NCI-H2081 (cell line): Measurements from ENCODE around the gene NCAPD2.
"Not testable (repeated sequence)": the region's sequence is repeated elsewhere in the genome, so short reads cannot be mapped to it uniquely, and the experiment has no call there.

Source experiments
- DNase-seq, 2 experiments: peaks; one replicate each; lab custom pipeline; 2025; lab: John Stamatoyannopoulos, UW

NCAPD2 gene

GRCh38 chr12:6463216-6463615 lies 30.7 kb upstream of the NCAPD2 start:
- DNase-seq, result no peak

- no peak for DNase-seq
Observed at GRCh38 chr12:6463858-6464257, 30.0 kb upstream of the NCAPD2 start.

- DNase-seq, result no peak
Observed at GRCh38 chr12:6464531-6464930, 29.4 kb upstream of the NCAPD2 start.

- DNase-seq, result peak; percentile 59 to 67
Observed at GRCh38 chr12:6465467-6466183, 28.3 kb upstream of the NCAPD2 start.

- DNase-seq, result no peak
Observed at GRCh38 chr12:6466184-6466573, 27.7 kb upstream of the NCAPD2 start.

GRCh38 chr12:6466751-6467150 lies 27.2 kb upstream of the NCAPD2 start:
- not testable (repeated sequence) for DNase-seq

GRCh38 chr12:6467571-6468282 lies 26.2 kb upstream of the NCAPD2 start:
- not testable (repeated sequence) for DNase-seq

- DNase-seq, result no peak
Observed at GRCh38 chr12:6468283-6468575, 25.7 kb upstream of the NCAPD2 start.

- DNase-seq, result no peak
Observed at GRCh38 chr12:6469092-6469491, 24.8 kb upstream of the NCAPD2 start.

- DNase-seq, result no peak
Observed at GRCh38 chr12:6469609-6470374, 24.1 kb upstream of the NCAPD2 start.

- peak; percentile 95 to 96 for DNase-seq
Observed at GRCh38 chr12:6470375-6471163, 23.3 kb upstream of the NCAPD2 start, which contains the start of gene VAMP1. VAMP1 (minus strand) TSS chr12:6470677; CDS start chr12:6470531, 146 bp downstream.

GRCh38 chr12:6471989-6472360 lies 21.9 kb upstream of the NCAPD2 start:
- no peak for DNase-seq

- DNase-seq, result no peak
Observed at GRCh38 chr12:6472491-6472890, 21.4 kb upstream of the NCAPD2 start.

GRCh38 chr12:6475233-6475975 lies 18.5 kb upstream of the NCAPD2 start:
- DNase-seq, result not testable (repeated sequence)

- DNase-seq, result no peak
Observed at GRCh38 chr12:6476489-6476888, 17.4 kb upstream of the NCAPD2 start.

- not testable (repeated sequence) for DNase-seq
Observed at GRCh38 chr12:6477601-6478377, 16.1 kb upstream of the NCAPD2 start.

- no peak for DNase-seq
Observed at GRCh38 chr12:6478416-6478815, 15.5 kb upstream of the NCAPD2 start.

GRCh38 chr12:6488240-6488639 lies 5.7 kb upstream of the NCAPD2 start:
- no peak for DNase-seq

- DNase-seq, result no peak
Observed at GRCh38 chr12:6489449-6489848, 4.5 kb upstream of the NCAPD2 start.

- not testable (repeated sequence) for DNase-seq
Observed at GRCh38 chr12:6490673-6491072, 3.2 kb upstream of the NCAPD2 start.
